ENCODE results near the gene SH3D19.

DNA sequence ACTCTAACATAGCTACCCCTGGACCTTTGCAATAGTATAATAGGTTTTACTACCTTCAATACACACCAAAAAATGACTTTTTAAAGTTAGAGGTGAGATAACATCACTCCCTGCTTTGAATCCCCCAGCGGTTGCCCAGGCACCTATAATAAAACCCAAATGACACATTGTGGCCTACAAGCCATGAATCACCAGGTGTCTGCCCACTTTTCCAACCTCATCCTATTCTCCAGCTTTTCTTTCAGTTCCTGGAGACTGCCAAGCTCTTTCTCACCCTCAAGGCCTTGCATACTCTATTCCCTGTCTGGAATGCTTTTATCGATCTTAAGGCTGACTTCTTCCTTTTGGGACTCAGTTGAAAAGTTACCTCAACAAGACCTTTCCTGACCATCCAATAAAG, 64.9 kb downstream of the SH3D19 start:
- no peak for TF ChIP-seq POLR2A (IDR thresholded peaks at IDR 0.05)
- TF ChIP-seq, protein P1, sequence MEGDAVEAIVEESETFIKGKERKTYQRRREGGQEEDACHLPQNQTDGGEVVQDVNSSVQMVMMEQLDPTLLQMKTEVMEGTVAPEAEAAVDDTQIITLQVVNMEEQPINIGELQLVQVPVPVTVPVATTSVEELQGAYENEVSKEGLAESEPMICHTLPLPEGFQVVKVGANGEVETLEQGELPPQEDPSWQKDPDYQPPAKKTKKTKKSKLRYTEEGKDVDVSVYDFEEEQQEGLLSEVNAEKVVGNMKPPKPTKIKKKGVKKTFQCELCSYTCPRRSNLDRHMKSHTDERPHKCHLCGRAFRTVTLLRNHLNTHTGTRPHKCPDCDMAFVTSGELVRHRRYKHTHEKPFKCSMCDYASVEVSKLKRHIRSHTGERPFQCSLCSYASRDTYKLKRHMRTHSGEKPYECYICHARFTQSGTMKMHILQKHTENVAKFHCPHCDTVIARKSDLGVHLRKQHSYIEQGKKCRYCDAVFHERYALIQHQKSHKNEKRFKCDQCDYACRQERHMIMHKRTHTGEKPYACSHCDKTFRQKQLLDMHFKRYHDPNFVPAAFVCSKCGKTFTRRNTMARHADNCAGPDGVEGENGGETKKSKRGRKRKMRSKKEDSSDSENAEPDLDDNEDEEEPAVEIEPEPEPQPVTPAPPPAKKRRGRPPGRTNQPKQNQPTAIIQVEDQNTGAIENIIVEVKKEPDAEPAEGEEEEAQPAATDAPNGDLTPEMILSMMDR (IDR thresholded peaks at IDR 0.05): no peak

Measured in uterus (tissue), 2 donors.